Trophoblast cell (in vitro differentiated cells and primary cell): Measurements from ENCODE around the gene YBX1.

Experiments used
- DNase-seq, 2 donors: peaks; one replicate each; pipeline ENCODE4 v3.0.0-alpha.2; 2016
- H2AFZ ChIP-seq: 2 replicates; pipeline ENCODE4 v1.6.1; 2013; ENCODE audit warnings: low read length, moderate library complexity, mild to moderate bottlenecking; ENCODE audit not compliant: insufficient read depth, poor library complexity
- H2AK5ac ChIP-seq: 2 replicates; pipeline ENCODE4 v1.6.1; 2013; ENCODE audit warnings: mild to moderate bottlenecking, low read length
- H2BK120ac ChIP-seq: 2 replicates; pipeline ENCODE4 v1.6.1; 2013; ENCODE audit warnings: low read length, mild to moderate bottlenecking, moderate library complexity; ENCODE audit not compliant: insufficient read depth, poor library complexity
- H2BK12ac ChIP-seq: 2 replicates; pipeline ENCODE4 v1.6.1; 2013; ENCODE audit warnings: mild to moderate bottlenecking, low read length, moderate library complexity
- H2BK5ac ChIP-seq: 2 replicates; pipeline ENCODE4 v1.6.1; 2013; ENCODE audit warnings: low read length, low read depth, moderate library complexity, mild to moderate bottlenecking; ENCODE audit not compliant: poor library complexity
- H3K14ac ChIP-seq: 2 replicates; pipeline ENCODE4 v1.6.1; 2013; ENCODE audit warnings: mild to moderate bottlenecking, low read length
- H3K18ac ChIP-seq: 2 replicates; pipeline ENCODE4 v1.6.1; 2013; ENCODE audit warnings: mild to moderate bottlenecking, low read length
- H3K23ac ChIP-seq: 2 replicates; pipeline ENCODE4 v1.6.1; 2013; ENCODE audit warnings: low read length
- H3K27ac ChIP-seq: 2 replicates; pipeline ENCODE4 v1.5.1; 2013; ENCODE audit warnings: low read depth, mild to moderate bottlenecking, inconsistent platforms, low read length, moderate library complexity
- H3K27me3 ChIP-seq: 2 replicates; pipeline ENCODE4 v1.6.1; 2013; ENCODE audit warnings: inconsistent platforms, mild to moderate bottlenecking, low read length, moderate library complexity; ENCODE audit not compliant: insufficient read depth
- H3K36me3 ChIP-seq, 2 experiments: 1 replicate in 1 of 2; 2 replicates in 1 of 2; pipeline ENCODE4 v1.6.1; 2013; ENCODE audit warnings: low read length in 2 of 2, mild to moderate bottlenecking in 2 of 2, moderate library complexity in 1 of 2; ENCODE audit not compliant: insufficient read depth in 2 of 2, control insufficient read depth in 1 of 2
- H3K4ac ChIP-seq: 2 replicates; pipeline ENCODE4 v1.6.1; 2013; ENCODE audit warnings: low read depth, mild to moderate bottlenecking, low read length, moderate library complexity
- H3K4me1 ChIP-seq, 2 experiments: 1 replicate in 1 of 2; 2 replicates in 1 of 2; pipeline ENCODE4 v1.6.1; 2013; ENCODE audit warnings: low read length in 2 of 2, mild to moderate bottlenecking in 2 of 2, moderate library complexity in 1 of 2; ENCODE audit not compliant: insufficient read depth in 2 of 2, control insufficient read depth in 1 of 2
- H3K4me2 ChIP-seq: 2 replicates; pipeline ENCODE4 v1.6.1; 2013; ENCODE audit warnings: inconsistent platforms, mild to moderate bottlenecking, low read length, moderate library complexity
- H3K4me3 ChIP-seq: 2 replicates; pipeline ENCODE4 v1.5.1; 2013; ENCODE audit warnings: mild to moderate bottlenecking, low read depth, low read length, inconsistent platforms
- H3K79me1 ChIP-seq: one replicate; pipeline ENCODE4 v1.6.1; 2013; ENCODE audit warnings: low read length
- H3K79me2 ChIP-seq: 2 replicates; pipeline ENCODE4 v1.6.1; 2013; ENCODE audit warnings: low read length, mild to moderate bottlenecking; ENCODE audit not compliant: control insufficient read depth, insufficient read depth, poor library complexity
- H3K9ac ChIP-seq: 2 replicates; pipeline ENCODE4 v1.6.1; 2013; ENCODE audit warnings: mild to moderate bottlenecking, low read length
- H3K9me3 ChIP-seq: 2 replicates; pipeline ENCODE4 v1.6.1; 2013; ENCODE audit warnings: low read depth, mild to moderate bottlenecking, control low read depth, inconsistent platforms, low read length; ENCODE audit not compliant: insufficient read depth
- H4K12ac ChIP-seq: 2 replicates; pipeline ENCODE4 v1.6.1; 2013; ENCODE audit warnings: low read depth, mild to moderate bottlenecking, low read length, moderate library complexity
- H4K8ac ChIP-seq: 2 replicates; pipeline ENCODE4 v1.6.1; 2013; ENCODE audit warnings: low read depth, mild to moderate bottlenecking, low read length, moderate library complexity
- H4K91ac ChIP-seq: one replicate; pipeline ENCODE4 v1.6.1; 2013; ENCODE audit warnings: low read depth, mild to moderate bottlenecking, low read length, moderate library complexity
- WGBS: extraction: QIAGEN DNeasy Blood & Tissue Kit; methylation state at CpG from one replicate; pipeline ENCODE4 v1.1.7; 2013; ENCODE audit warnings: missing lambda C conversion rate; ENCODE audit not compliant: insufficient read length, insufficient coverage; ENCODE audit errors: extremely low coverage; 5-methylcytosine and 5-hydroxymethylcytosine counted together

The YBX1 gene

GRCh38 chr1:42689912-42690311 lies 7.7 kb downstream of the YBX1 start:
- Histone ChIP-seq H3K9ac (no peak overlapping the region), H3K18ac (no peak overlapping the region), H2BK12ac (no peak overlapping the region), H3K27me3 (no peaks in the 10 kb centered on the region), H3K4me2 (no peak overlapping the region), H3K23ac (no peak overlapping the region), H2BK120ac (no peak overlapping the region), H3K4me1 (peaks cover 3 to 4% of the 10 kb centered on the region in 2 experiments), H3K14ac (no peak overlapping the region), H4K91ac (no peak overlapping the region), H2BK5ac (no peak overlapping the region), H3K36me3 (peaks cover 2 to 3% of the 10 kb centered on the region in 2 experiments), H3K9me3 (no peaks in the 10 kb centered on the region), H2AFZ (no peak overlapping the region), H3K4ac (peak overlapping the region; percentile 94), H3K79me1 (no peaks in the 10 kb centered on the region), H4K8ac (no peak overlapping the region), H4K12ac (no peak overlapping the region), H2AK5ac (no peak overlapping the region), H3K27ac (no peak overlapping the region), H3K4me3 (no peak overlapping the region), H3K79me2 (peaks cover 9% of the 10 kb centered on the region)
- DNase-seq: peak in 1 of 2 donors; percentile 47
- WGBS: no CpG with 5 or more reads among the region's 3 CpGs

- Histone ChIP-seq H3K4me3 (no peak overlapping the region), H4K8ac (no peak overlapping the region), H4K12ac (no peak overlapping the region), H3K4me2 (no peak overlapping the region), H3K79me2 (peaks cover 7% of the 10 kb centered on the region), H3K27me3 (no peaks in the 10 kb centered on the region), H2AK5ac (no peak overlapping the region), H3K4me1 (peaks cover 3 to 4% of the 10 kb centered on the region in 2 experiments), H3K9me3 (no peaks in the 10 kb centered on the region), H3K27ac (no peak overlapping the region), H3K18ac (no peak overlapping the region), H4K91ac (no peak overlapping the region), H3K79me1 (no peaks in the 10 kb centered on the region), H3K9ac (no peak overlapping the region), H3K23ac (no peak overlapping the region), H3K14ac (no peak overlapping the region), H2BK5ac (no peak overlapping the region), H3K4ac (peak overlapping the region; percentile 88), H2BK12ac (no peak overlapping the region), H2BK120ac (no peak overlapping the region), H3K36me3 (peaks cover 3 to 6% of the 10 kb centered on the region in 2 experiments), H2AFZ (no peak overlapping the region)
- DNase-seq: peak; percentile 23 to 50
- no CpG with 5 or more reads among the region's 1 CpG for WGBS
These were observed 8.4 kb downstream of the YBX1 start for GRCh38 chr1:42690477-42691156.

- Histone ChIP-seq H3K79me2 (peaks cover 7% of the 10 kb centered on the region), H3K9ac (no peak overlapping the region), H3K4me2 (no peak overlapping the region), H3K14ac (no peak overlapping the region), H4K91ac (no peak overlapping the region), H2BK12ac (no peak overlapping the region), H2AK5ac (no peak overlapping the region), H3K4me3 (no peak overlapping the region), H4K8ac (no peak overlapping the region), H3K27ac (no peak overlapping the region), H3K4ac (peak overlapping the region; percentile 88), H3K23ac (peak overlapping the region; percentile 53), H4K12ac (no peak overlapping the region), H2BK5ac (no peak overlapping the region), H3K36me3 (peaks cover 3 to 8% of the 10 kb centered on the region in 2 experiments), H3K18ac (no peak overlapping the region), H3K4me1 (peaks cover 3 to 4% of the 10 kb centered on the region in 2 experiments), H3K79me1 (no peaks in the 10 kb centered on the region), H3K9me3 (no peaks in the 10 kb centered on the region), H2BK120ac (no peak overlapping the region), H3K27me3 (no peaks in the 10 kb centered on the region), H2AFZ (no peak overlapping the region)
- DNase-seq: no peak
- WGBS: no CpG with 5 or more reads among the region's 4 CpGs
These were observed 8.9 kb downstream of the YBX1 start for GRCh38 chr1:42691157-42691498.

- no peak overlapping the region for H2AK5ac ChIP-seq
- WGBS: no CpG with 5 or more reads among the region's 5 CpGs
These were observed 10.2 kb downstream of the YBX1 start for GRCh38 chr1:42692461-42692860.

More at GRCh38 chr1:42692461-42692860, 10.2 kb downstream of the YBX1 start:
- Histone ChIP-seq H3K79me1 (no peaks in the 10 kb centered on the region), H2BK12ac (no peak overlapping the region), H3K14ac (no peak overlapping the region), H3K4me3 (no peak overlapping the region), H3K4me1 (peaks cover 3 to 4% of the 10 kb centered on the region in 2 experiments), H4K8ac (no peak overlapping the region), H3K18ac (no peak overlapping the region), H4K12ac (no peak overlapping the region), H3K9me3 (no peaks in the 10 kb centered on the region), H3K4me2 (no peak overlapping the region), H3K27ac (no peak overlapping the region), H4K91ac (no peak overlapping the region), H2BK120ac (no peak overlapping the region), H3K27me3 (no peaks in the 10 kb centered on the region), H3K23ac (no peak overlapping the region), H3K79me2 (peaks cover 5% of the 10 kb centered on the region), H3K9ac (no peak overlapping the region), H3K4ac (no peak overlapping the region), H3K36me3 (peaks cover 3 to 18% of the 10 kb centered on the region in 2 experiments), H2BK5ac (no peak overlapping the region), H2AFZ (no peak overlapping the region)
- DNase-seq: peak; percentile 12 to 69
